Mesothelial cell of epicardium (in vitro differentiated cells): ENCODE data around the gene KIF7. TPM values are rescaled to one million over a fixed set of nuclear protein-coding genes. Genes with fewer than 3 reads are reported as not detected.

ENCODE experiments used
- DNase-seq, 2 experiments: peaks; one replicate each; pipeline ENCODE4 v3.0.0; 2021; ENCODE audit warnings: low spot score in 2 of 2; ENCODE audit not compliant: unreplicated experiment in 2 of 2
- H3K27ac Mint-ChIP-seq: 2 replicates; pipeline ENCODE4 v1.8.0; 2021; ENCODE audit warnings: mixed read lengths
- H3K27me3 Mint-ChIP-seq: 2 replicates; pipeline ENCODE4 v1.8.0; 2021; ENCODE audit warnings: low read depth, mixed read lengths
- H3K36me3 Mint-ChIP-seq: 2 replicates; pipeline ENCODE4 v1.8.0; 2021; ENCODE audit warnings: mixed read lengths
- H3K4me1 Mint-ChIP-seq: 2 replicates; pipeline ENCODE4 v1.8.0; 2021; ENCODE audit warnings: mixed read lengths
- H3K4me3 Mint-ChIP-seq: 2 replicates; pipeline ENCODE4 v1.8.0; 2021; ENCODE audit warnings: mild to moderate bottlenecking, moderate library complexity, mixed read lengths
- H3K9me3 Mint-ChIP-seq: 2 replicates; pipeline ENCODE4 v1.8.0; 2021; ENCODE audit warnings: mixed read lengths
- CTCF ChIP-seq: fragments of 200-600 bp; sonication (generic); IDR thresholded peaks from one replicate; pipeline ENCODE4 v1.5.0; 2021; ENCODE audit warnings: antibody characterized with exemption; ENCODE audit not compliant: unreplicated experiment
- total RNA-seq: library from RNA; stranded (reverse); gene quantifications from 3 replicates; pipeline ENCODE4 v1.2.1, GENCODE V29; 2021

The KIF7 gene
- total RNA-seq, 1 donor from 2014 or later: 30.1 TPM

- no peaks in the 10 kb centered on the region for H3K4me1 Mint-ChIP-seq
- H3K4me3 Mint-ChIP-seq: no peak overlapping the region
- no peak for DNase-seq
- TF ChIP-seq CTCF: no peak
- no peaks in the 10 kb centered on the region for H3K27me3 Mint-ChIP-seq
- no peak overlapping the region for H3K27ac Mint-ChIP-seq
- peaks cover 54% of the 10 kb centered on the region for H3K36me3 Mint-ChIP-seq
- peaks cover 4% of the 10 kb centered on the region for H3K9me3 Mint-ChIP-seq
Observed at GRCh38 chr15:89632563-89633430, 22.5 kb downstream of the KIF7 start.

GRCh38 chr15:89631902-89632264, 23.4 kb downstream of the KIF7 start:
- Mint-ChIP-seq H3K27ac (no peak overlapping the region), H3K36me3 (peaks cover 54% of the 10 kb centered on the region), H3K4me1 (no peaks in the 10 kb centered on the region), H3K4me3 (no peak overlapping the region), H3K27me3 (no peaks in the 10 kb centered on the region), H3K9me3 (peaks cover 4% of the 10 kb centered on the region)
- no peak for TF ChIP-seq CTCF
- DNase-seq: no peak

- Mint-ChIP-seq H3K27ac (no peak overlapping the region), H3K9me3 (peaks cover 4% of the 10 kb centered on the region), H3K36me3 (peaks cover 59% of the 10 kb centered on the region), H3K4me3 (no peak overlapping the region), H3K27me3 (no peaks in the 10 kb centered on the region), H3K4me1 (no peaks in the 10 kb centered on the region)
- no peak for TF ChIP-seq CTCF
- DNase-seq: no peak
Observed at GRCh38 chr15:89630974-89631901, 24.0 kb downstream of the KIF7 start.

- peaks cover 2% of the 10 kb centered on the region for H3K9me3 Mint-ChIP-seq
Observed at GRCh38 chr15:89630260-89630659, 25.0 kb downstream of the KIF7 start.

GRCh38 chr15:89629829-89630228, 25.4 kb downstream of the KIF7 start:
- no peak overlapping the region for H3K27ac Mint-ChIP-seq
- peaks cover 54% of the 10 kb centered on the region for H3K36me3 Mint-ChIP-seq
- no peak for TF ChIP-seq CTCF
- H3K4me1 Mint-ChIP-seq: no peaks in the 10 kb centered on the region
- H3K9me3 Mint-ChIP-seq: no peaks in the 10 kb centered on the region
- no peaks in the 10 kb centered on the region for H3K27me3 Mint-ChIP-seq
- no peak for DNase-seq
- no peak overlapping the region for H3K4me3 Mint-ChIP-seq

More at GRCh38 chr15:89630260-89630659, 25.0 kb downstream of the KIF7 start:
- Mint-ChIP-seq H3K4me1 (no peaks in the 10 kb centered on the region), H3K36me3 (peaks cover 56% of the 10 kb centered on the region), H3K27ac (no peak overlapping the region), H3K27me3 (no peaks in the 10 kb centered on the region), H3K4me3 (no peak overlapping the region)
- DNase-seq: no peak
- TF ChIP-seq CTCF: no peak
